ENCODE results near the gene POLR2E. TPM values are rescaled to one million over a fixed set of nuclear protein-coding genes. Genes with fewer than 3 reads are reported as not detected.
A peak's percentile ranks its signal among the peaks of the same experiment; 100 is the strongest.

Gene POLR2E
- total RNA-seq, 1 experiment from 2014 or later = 117 TPM

- no peak for DNase-seq
- Histone ChIP-seq H3K4me3 (ENCODE audit: low read length) (no peak overlapping the region), H3K27ac (ENCODE audit: low read length) (no peak overlapping the region), H3K9me2 (replicated peaks; ENCODE audit: insufficient read depth, low read length) (no peaks in the 10 kb centered on the region), H3K9me3 (ENCODE audit: low read length) (no peaks in the 10 kb centered on the region), H3K79me2 (ENCODE audit: low read length) (no peaks in the 10 kb centered on the region), H3K36me3 (ENCODE audit: insufficient read depth, low read length) (peaks cover 21% of the 10 kb centered on the region; the same call in 1 of the 2 replicates), H4K20me1 (ENCODE audit: insufficient read depth, low read depth, low read length) (peaks cover 10% of the 10 kb centered on the region), H3K4me1 (ENCODE audit: low read length) (peaks cover 40% of the 10 kb centered on the region), H3K9ac (ENCODE audit: low read length) (no peak overlapping the region), H3K4me2 (ENCODE audit: low read depth, low read length, poor library complexity, severe bottlenecking) (no peak overlapping the region), H2AFZ (ENCODE audit: low read length) (no peak overlapping the region), H3K27me3 (ENCODE audit: low read length) (no peaks in the 10 kb centered on the region)
Observed at GRCh38 chr19:1085053-1085658, 10.0 kb downstream of the POLR2E start.

GRCh38 chr19:1084024-1084868 lies 10.9 kb downstream of the POLR2E start:
- no peak overlapping the region for H3K9ac ChIP-seq (ENCODE audit: low read length)
- DNase-seq = no peak
- H3K27me3 ChIP-seq (ENCODE audit: low read length) = no peaks in the 10 kb centered on the region
- H3K4me3 ChIP-seq (ENCODE audit: low read length) = no peak overlapping the region
- peaks cover 6% of the 10 kb centered on the region for H4K20me1 ChIP-seq (ENCODE audit: insufficient read depth, low read depth, low read length)
- H2AFZ ChIP-seq (ENCODE audit: low read length) = no peak overlapping the region
- H3K27ac ChIP-seq (ENCODE audit: low read length) = 0 out of 2 replicates have a peak overlapping the region, but pooled peaks have one; percentile 18
- no peaks in the 10 kb centered on the region for H3K79me2 ChIP-seq (ENCODE audit: low read length)
- no peak overlapping the region for H3K4me2 ChIP-seq (ENCODE audit: low read depth, low read length, poor library complexity, severe bottlenecking)
- H3K9me2 ChIP-seq (replicated peaks; ENCODE audit: insufficient read depth, low read length) = no peaks in the 10 kb centered on the region
- peaks cover 34% of the 10 kb centered on the region for H3K4me1 ChIP-seq (ENCODE audit: low read length)
- no peaks in the 10 kb centered on the region for H3K9me3 ChIP-seq (ENCODE audit: low read length)
- H3K36me3 ChIP-seq (ENCODE audit: insufficient read depth, low read length) = peaks cover 18% of the 10 kb centered on the region; the same call in 1 of the 2 replicates

- peaks cover 18% of the 10 kb centered on the region; the same call in 1 of the 2 replicates for H3K36me3 ChIP-seq (ENCODE audit: insufficient read depth, low read length)
- H2AFZ ChIP-seq (ENCODE audit: low read length) = no peak overlapping the region
- no peaks in the 10 kb centered on the region for H3K9me3 ChIP-seq (ENCODE audit: low read length)
- H3K27me3 ChIP-seq (ENCODE audit: low read length) = no peaks in the 10 kb centered on the region
- H3K9me2 ChIP-seq (replicated peaks; ENCODE audit: insufficient read depth, low read length) = no peaks in the 10 kb centered on the region
- DNase-seq = peak; percentile 64
- H3K4me3 ChIP-seq (ENCODE audit: low read length) = no peak overlapping the region; the same call in 1 of the 2 replicates
- peak overlapping the region; percentile 70 for H3K27ac ChIP-seq (ENCODE audit: low read length)
- H3K9ac ChIP-seq (ENCODE audit: low read length) = 0 out of 2 replicates have a peak overlapping the region, but pooled peaks have one; percentile 20
- peaks cover 6% of the 10 kb centered on the region for H4K20me1 ChIP-seq (ENCODE audit: insufficient read depth, low read depth, low read length)
- no peaks in the 10 kb centered on the region for H3K79me2 ChIP-seq (ENCODE audit: low read length)
- H3K4me2 ChIP-seq (ENCODE audit: low read depth, low read length, poor library complexity, severe bottlenecking) = peak overlapping the region; percentile 43
- H3K4me1 ChIP-seq (ENCODE audit: low read length) = peaks cover 23% of the 10 kb centered on the region
Observed at GRCh38 chr19:1082928-1083816, 12.0 kb downstream of the POLR2E start.

GRCh38 chr19:1082165-1082927 lies 12.8 kb downstream of the POLR2E start:
- peaks cover 21% of the 10 kb centered on the region for H3K4me1 ChIP-seq (ENCODE audit: low read length)
- DNase-seq = peak; percentile 97

GRCh38 chr19:1081301-1082164 lies 13.6 kb downstream of the POLR2E start:
- no peak overlapping the region for H3K4me3 ChIP-seq (ENCODE audit: low read length)
- no peaks in the 10 kb centered on the region for H3K79me2 ChIP-seq (ENCODE audit: low read length)
- H3K27ac ChIP-seq (ENCODE audit: low read length) = no peak overlapping the region
- H3K9me3 ChIP-seq (ENCODE audit: low read length) = no peaks in the 10 kb centered on the region
- no peak for DNase-seq
- H3K9ac ChIP-seq (ENCODE audit: low read length) = no peak overlapping the region
- peaks cover 6% of the 10 kb centered on the region for H4K20me1 ChIP-seq (ENCODE audit: insufficient read depth, low read depth, low read length)
- no peaks in the 10 kb centered on the region for H3K27me3 ChIP-seq (ENCODE audit: low read length)
- peaks cover 15% of the 10 kb centered on the region; the same call in 1 of the 2 replicates for H3K36me3 ChIP-seq (ENCODE audit: insufficient read depth, low read length)
- H3K4me1 ChIP-seq (ENCODE audit: low read length) = peaks cover 28% of the 10 kb centered on the region
- no peak overlapping the region for H2AFZ ChIP-seq (ENCODE audit: low read length)
- no peak overlapping the region for H3K4me2 ChIP-seq (ENCODE audit: low read depth, low read length, poor library complexity, severe bottlenecking)
- no peaks in the 10 kb centered on the region for H3K9me2 ChIP-seq (replicated peaks; ENCODE audit: insufficient read depth, low read length)

More at GRCh38 chr19:1082165-1082927, 12.8 kb downstream of the POLR2E start:
- Histone ChIP-seq H3K9ac (ENCODE audit: low read length) (no peak overlapping the region), H3K27me3 (ENCODE audit: low read length) (no peaks in the 10 kb centered on the region), H2AFZ (ENCODE audit: low read length) (no peak overlapping the region), H4K20me1 (ENCODE audit: insufficient read depth, low read depth, low read length) (peaks cover 6% of the 10 kb centered on the region), H3K36me3 (ENCODE audit: insufficient read depth, low read length) (peaks cover 15% of the 10 kb centered on the region; the same call in 1 of the 2 replicates), H3K27ac (ENCODE audit: low read length) (no peak overlapping the region; the same call in 1 of the 2 replicates), H3K9me2 (replicated peaks; ENCODE audit: insufficient read depth, low read length) (no peaks in the 10 kb centered on the region), H3K79me2 (ENCODE audit: low read length) (no peaks in the 10 kb centered on the region), H3K4me2 (ENCODE audit: low read depth, low read length, poor library complexity, severe bottlenecking) (peak overlapping the region; percentile 43), H3K4me3 (ENCODE audit: low read length) (no peak overlapping the region; the same call in 1 of the 2 replicates), H3K9me3 (ENCODE audit: low read length) (no peaks in the 10 kb centered on the region)

GRCh38 chr19:1080360-1081161 lies 14.6 kb downstream of the POLR2E start:
- no peaks in the 10 kb centered on the region for H3K79me2 ChIP-seq (ENCODE audit: low read length)
- H3K4me2 ChIP-seq (ENCODE audit: low read depth, low read length, poor library complexity, severe bottlenecking) = no peak overlapping the region
- H3K36me3 ChIP-seq (ENCODE audit: insufficient read depth, low read length) = peaks cover 17% of the 10 kb centered on the region; the same call in 1 of the 2 replicates
- no peak for DNase-seq
- no peak overlapping the region for H3K4me3 ChIP-seq (ENCODE audit: low read length)
- no peak overlapping the region for H3K27ac ChIP-seq (ENCODE audit: low read length)
- no peak overlapping the region for H2AFZ ChIP-seq (ENCODE audit: low read length)
- H4K20me1 ChIP-seq (ENCODE audit: insufficient read depth, low read depth, low read length) = peaks cover 6% of the 10 kb centered on the region
- no peaks in the 10 kb centered on the region for H3K9me3 ChIP-seq (ENCODE audit: low read length)
- H3K4me1 ChIP-seq (ENCODE audit: low read length) = peaks cover 36% of the 10 kb centered on the region
- no peaks in the 10 kb centered on the region for H3K27me3 ChIP-seq (ENCODE audit: low read length)
- no peak overlapping the region for H3K9ac ChIP-seq (ENCODE audit: low read length)
- no peaks in the 10 kb centered on the region for H3K9me2 ChIP-seq (replicated peaks; ENCODE audit: insufficient read depth, low read length)
